ENCODE measurements around the gene ABCG1.

GRCh38 chr21:42209801-42210479, 9.0 kb upstream of the ABCG1 start:
- TF ChIP-seq EP300 (IDR thresholded peaks at IDR 0.05) (no peak), POLR2AphosphoS5 (IDR thresholded peaks at IDR 0.05) (no peak), POLR2A (IDR thresholded peaks at IDR 0.05) (no peak)

Data from suprapubic skin (tissue), 4 donors.